Measurements from ENCODE around the gene MYO1B. TPM values are rescaled to one million over a fixed set of nuclear protein-coding genes. Genes with fewer than 3 reads are reported as not detected.

MYO1B gene
- polyA plus RNA-seq, 1 donor from 2014 or later: 72.2 TPM

- Histone ChIP-seq H3K79me2 (replicated peaks; ENCODE audit: insufficient read depth, low read length) (no peaks in the 10 kb centered on the region), H4K20me1 (ENCODE audit: insufficient read depth) (no peaks in the 10 kb centered on the region), H3K36me3 (ENCODE audit: insufficient read depth, low read length) (no peaks in the 10 kb centered on the region), H2AFZ (ENCODE audit: low read depth, low read length) (no peak overlapping the region), H3K4me2 (ENCODE audit: low read length) (no peak overlapping the region), H3F3A (ENCODE audit: insufficient read depth, low read length, poor library complexity, severe bottlenecking) (no peaks in the 10 kb centered on the region), H3K9ac (ENCODE audit: low read length) (no peak overlapping the region), H3K9me3 (ENCODE audit: low read length) (no peaks in the 10 kb centered on the region), H3K27ac (ENCODE audit: low read length) (no peak overlapping the region), H3K9me2 (ENCODE audit: insufficient read depth, low read length) (no peaks in the 10 kb centered on the region), H3K4me3 (ENCODE audit: low read length) (no peak overlapping the region), H3K27me3 (ENCODE audit: insufficient read depth, low read depth, low read length) (no peaks in the 10 kb centered on the region)
- no peak for TF ChIP-seq TAF1 (IDR thresholded peaks at IDR 0.05; ENCODE audit: low read depth)
These were observed 23.5 kb upstream of the MYO1B start for GRCh38 chr2:191221666-191222065.

DNA sequence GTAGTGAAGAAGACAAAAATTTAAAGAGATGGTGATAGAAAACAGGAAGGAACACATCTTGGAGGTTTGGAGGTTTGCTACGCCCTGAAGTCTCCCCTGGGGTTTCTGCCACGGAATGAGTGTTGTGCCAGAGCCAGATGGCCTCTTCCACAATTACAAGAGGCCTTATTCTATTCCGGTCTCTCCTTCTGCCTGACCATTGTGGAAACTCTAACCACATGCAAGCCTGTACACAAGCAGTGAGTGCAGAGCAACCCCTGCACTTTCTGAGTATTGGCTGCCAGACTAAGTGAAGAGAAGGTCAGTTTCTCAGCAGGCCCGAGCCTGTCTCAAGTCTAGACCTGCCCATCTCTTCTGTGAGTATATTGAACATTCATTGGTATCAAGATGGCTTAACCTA, 22.7 kb upstream of the MYO1B start:
- Histone ChIP-seq H3K4me3 (ENCODE audit: low read length) (no peak overlapping the region), H3K9me3 (ENCODE audit: low read length) (no peaks in the 10 kb centered on the region), H2AFZ (ENCODE audit: low read depth, low read length) (no peak overlapping the region), H3K79me2 (replicated peaks; ENCODE audit: insufficient read depth, low read length) (no peaks in the 10 kb centered on the region), H3K27me3 (ENCODE audit: insufficient read depth, low read depth, low read length) (no peaks in the 10 kb centered on the region), H3K9me2 (ENCODE audit: insufficient read depth, low read length) (no peaks in the 10 kb centered on the region), H3K9ac (ENCODE audit: low read length) (no peak overlapping the region), H4K20me1 (ENCODE audit: insufficient read depth) (no peaks in the 10 kb centered on the region), H3K36me3 (ENCODE audit: insufficient read depth, low read length) (no peaks in the 10 kb centered on the region), H3K4me2 (ENCODE audit: low read length) (no peak overlapping the region), H3K27ac (ENCODE audit: low read length) (no peak overlapping the region), H3F3A (ENCODE audit: insufficient read depth, low read length, poor library complexity, severe bottlenecking) (no peaks in the 10 kb centered on the region)
- TF ChIP-seq TAF1 (IDR thresholded peaks at IDR 0.05; ENCODE audit: low read depth): no peak
- TF ChIP-seq REST (IDR thresholded peaks at IDR 0.05; ENCODE audit: borderline replicate concordance): no peak
- TF ChIP-seq SMC3 (conservative IDR thresholded peaks at IDR 0.05; ENCODE audit: poor library complexity): no peak
- TF ChIP-seq MXI1 (conservative IDR thresholded peaks at IDR 0.05; ENCODE audit: poor library complexity, severe bottlenecking): no peak
- TF ChIP-seq RAD21 (conservative IDR thresholded peaks at IDR 0.05): no peak
- TF ChIP-seq EZH2 (IDR thresholded peaks at IDR 0.05; ENCODE audit: borderline replicate concordance, insufficient read depth, low read length, poor library complexity, severe bottlenecking): no peak
- no peak for TF ChIP-seq POLR2AphosphoS5 (IDR thresholded peaks at IDR 0.05)
- TF ChIP-seq CTCF (IDR thresholded peaks at IDR 0.05; ENCODE audit: poor library complexity, severe bottlenecking): no peak
- no peak for TF ChIP-seq EP300 (conservative IDR thresholded peaks at IDR 0.05; ENCODE audit: poor library complexity, severe bottlenecking)

DNA sequence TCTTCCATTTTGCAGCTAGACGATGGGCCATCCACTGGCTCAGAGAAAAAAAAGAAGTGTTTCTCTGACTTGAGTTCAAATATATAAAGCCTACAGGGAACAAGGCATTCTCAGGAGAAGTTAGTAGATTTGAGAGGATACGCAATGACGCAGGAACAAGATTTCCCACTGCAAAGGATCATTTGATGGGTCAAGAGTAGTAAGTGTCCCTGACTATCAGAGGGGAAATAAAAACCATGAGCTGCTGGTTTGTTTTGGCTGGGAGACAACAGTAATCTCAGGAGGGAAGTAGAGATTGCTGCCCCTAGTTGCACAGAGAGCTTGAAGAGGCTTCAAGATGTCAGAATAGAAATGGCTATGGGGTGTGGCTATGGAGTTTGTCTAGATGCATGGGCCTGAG, 22.3 kb upstream of the MYO1B start:
- no peaks in the 10 kb centered on the region for H3K79me2 ChIP-seq (replicated peaks; ENCODE audit: insufficient read depth, low read length)
- no peak overlapping the region for H3K27ac ChIP-seq (ENCODE audit: low read length)
- H4K20me1 ChIP-seq (ENCODE audit: insufficient read depth): no peaks in the 10 kb centered on the region
- H2AFZ ChIP-seq (ENCODE audit: low read depth, low read length): no peak overlapping the region
- no peak overlapping the region for H3K4me2 ChIP-seq (ENCODE audit: low read length)
- no peaks in the 10 kb centered on the region for H3K27me3 ChIP-seq (ENCODE audit: insufficient read depth, low read depth, low read length)
- TF ChIP-seq TAF1 (IDR thresholded peaks at IDR 0.05; ENCODE audit: low read depth) (no peak), SMC3 (conservative IDR thresholded peaks at IDR 0.05; ENCODE audit: poor library complexity) (no peak), EP300 (conservative IDR thresholded peaks at IDR 0.05; ENCODE audit: poor library complexity, severe bottlenecking) (no peak), MXI1 (conservative IDR thresholded peaks at IDR 0.05; ENCODE audit: poor library complexity, severe bottlenecking) (no peak), REST (IDR thresholded peaks at IDR 0.05; ENCODE audit: borderline replicate concordance) (no peak), EZH2 (IDR thresholded peaks at IDR 0.05; ENCODE audit: borderline replicate concordance, insufficient read depth, low read length, poor library complexity, severe bottlenecking) (no peak), POLR2AphosphoS5 (IDR thresholded peaks at IDR 0.05) (no peak), CTCF (IDR thresholded peaks at IDR 0.05; ENCODE audit: poor library complexity, severe bottlenecking) (no peak), RAD21 (conservative IDR thresholded peaks at IDR 0.05) (no peak)
- H3K9me2 ChIP-seq (ENCODE audit: insufficient read depth, low read length): no peaks in the 10 kb centered on the region
- H3K36me3 ChIP-seq (ENCODE audit: insufficient read depth, low read length): no peaks in the 10 kb centered on the region
- no peaks in the 10 kb centered on the region for H3F3A ChIP-seq (ENCODE audit: insufficient read depth, low read length, poor library complexity, severe bottlenecking)
- no peak overlapping the region for H3K4me3 ChIP-seq (ENCODE audit: low read length)
- no peaks in the 10 kb centered on the region for H3K9me3 ChIP-seq (ENCODE audit: low read length)
- no peak overlapping the region for H3K9ac ChIP-seq (ENCODE audit: low read length)
